ENCODE data around the gene ATP8A2.

DNA sequence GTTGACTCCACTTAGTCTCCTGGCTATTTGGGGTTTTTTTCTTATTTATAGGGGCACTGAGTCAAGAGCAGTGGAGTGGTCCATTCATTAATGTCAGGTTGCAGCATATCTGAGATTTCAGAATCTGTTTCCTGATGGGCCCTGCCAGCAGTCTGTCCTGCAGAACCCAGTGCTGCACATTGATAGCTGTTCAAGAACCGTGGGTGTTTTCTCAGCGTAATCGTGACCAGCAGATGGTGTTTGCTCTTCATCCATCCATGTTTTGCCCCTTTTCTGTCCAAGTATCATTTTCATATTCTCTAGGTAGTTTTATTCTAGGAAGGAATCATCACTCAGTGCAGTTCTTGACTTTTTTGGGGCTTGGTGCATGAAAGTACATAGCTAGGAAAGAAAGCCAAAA lies 166.5 kb downstream of the ATP8A2 start:
- TF ChIP-seq POLR2A (IDR thresholded peaks at IDR 0.05; ENCODE audit: control extremely low read depth in 1 of 2, low read depth in 2 of 2, low read length in 2 of 2): no peak
- TF ChIP-seq SP2 (IDR thresholded peaks at IDR 0.05; ENCODE audit: low read length): no peak
- TF ChIP-seq HDAC2 (IDR thresholded peaks at IDR 0.05; ENCODE audit: borderline replicate concordance in 1 of 2, low read depth in 2 of 2, low read length in 2 of 2): no peak
- TF ChIP-seq EZH2 (IDR thresholded peaks at IDR 0.05; ENCODE audit: low read depth, low read length, severe bottlenecking): no peak
- no peak for TF ChIP-seq CHD2 (IDR thresholded peaks at IDR 0.05; ENCODE audit: low read length)
- TF ChIP-seq, protein P1, sequence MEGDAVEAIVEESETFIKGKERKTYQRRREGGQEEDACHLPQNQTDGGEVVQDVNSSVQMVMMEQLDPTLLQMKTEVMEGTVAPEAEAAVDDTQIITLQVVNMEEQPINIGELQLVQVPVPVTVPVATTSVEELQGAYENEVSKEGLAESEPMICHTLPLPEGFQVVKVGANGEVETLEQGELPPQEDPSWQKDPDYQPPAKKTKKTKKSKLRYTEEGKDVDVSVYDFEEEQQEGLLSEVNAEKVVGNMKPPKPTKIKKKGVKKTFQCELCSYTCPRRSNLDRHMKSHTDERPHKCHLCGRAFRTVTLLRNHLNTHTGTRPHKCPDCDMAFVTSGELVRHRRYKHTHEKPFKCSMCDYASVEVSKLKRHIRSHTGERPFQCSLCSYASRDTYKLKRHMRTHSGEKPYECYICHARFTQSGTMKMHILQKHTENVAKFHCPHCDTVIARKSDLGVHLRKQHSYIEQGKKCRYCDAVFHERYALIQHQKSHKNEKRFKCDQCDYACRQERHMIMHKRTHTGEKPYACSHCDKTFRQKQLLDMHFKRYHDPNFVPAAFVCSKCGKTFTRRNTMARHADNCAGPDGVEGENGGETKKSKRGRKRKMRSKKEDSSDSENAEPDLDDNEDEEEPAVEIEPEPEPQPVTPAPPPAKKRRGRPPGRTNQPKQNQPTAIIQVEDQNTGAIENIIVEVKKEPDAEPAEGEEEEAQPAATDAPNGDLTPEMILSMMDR (IDR thresholded peaks at IDR 0.05; ENCODE audit: control extremely low read depth in 1 of 3, insufficient read depth in 1 of 3, low read depth in 1 of 3, low read length in 3 of 3): no peak
- TF ChIP-seq JUN (IDR thresholded peaks at IDR 0.05; ENCODE audit: low read depth, low read length): no peak
- TF ChIP-seq EP300 (IDR thresholded peaks at IDR 0.05; ENCODE audit: borderline replicate concordance in 1 of 2, low read depth in 2 of 2, low read length in 2 of 2): no peak
- TF ChIP-seq, protein P2, sequence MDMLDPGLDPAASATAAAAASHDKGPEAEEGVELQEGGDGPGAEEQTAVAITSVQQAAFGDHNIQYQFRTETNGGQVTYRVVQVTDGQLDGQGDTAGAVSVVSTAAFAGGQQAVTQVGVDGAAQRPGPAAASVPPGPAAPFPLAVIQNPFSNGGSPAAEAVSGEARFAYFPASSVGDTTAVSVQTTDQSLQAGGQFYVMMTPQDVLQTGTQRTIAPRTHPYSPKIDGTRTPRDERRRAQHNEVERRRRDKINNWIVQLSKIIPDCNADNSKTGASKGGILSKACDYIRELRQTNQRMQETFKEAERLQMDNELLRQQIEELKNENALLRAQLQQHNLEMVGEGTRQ (IDR thresholded peaks at IDR 0.05; ENCODE audit: low read length): no peak

All from H1 (cell line).